HCT116 (cell line): ENCODE results near the gene R3HCC1L. TPM values are rescaled to one million over a fixed set of nuclear protein-coding genes. Genes with fewer than 3 reads are reported as not detected.

Experiments used
- ATAC-seq: fragments of 200-7000 bp; cut with Tn5 transposase; 2 replicates; pipeline ENCODE4 v1.9.1; 2020; ENCODE audit warnings: mild to moderate bottlenecking, moderate library complexity
- BruUV-seq: library from RNA; stranded (reverse); fragments of 400-500 nt; replicated peaks from 2 replicates; lab custom pipeline; 2021; lab: Mats Ljungman, UMichigan
- CTCF ChIA-PET: fragments of 300-600 bp; sonication (Branson Sonifier 250); formaldehyde crosslinking; loops from one replicate; lab custom pipeline; 2021; ENCODE audit warnings: antibody characterized with exemption; lab: Charles Lee
- POLR2A ChIA-PET: fragments of 300-600, 350-600 bp; sonication (Branson Sonifier 250); formaldehyde crosslinking; loops from one replicate; lab custom pipeline; 2021; ENCODE audit warnings: antibody characterized with exemption; lab: Charles Lee
- RAD21 ChIA-PET, 2 experiments: fragments of 300-600 bp; sonication (Branson Sonifier 250); formaldehyde crosslinking; loops; one replicate each; lab custom pipeline; 2023; ENCODE audit warnings: low total read pairs in 2 of 2; ENCODE audit not compliant: uncharacterized antibody in 2 of 2, unreplicated experiment in 2 of 2, low non-redundant PET in 1 of 2; lab: Charles Lee
- DNase-seq: peaks from one replicate; pipeline ENCODE4 v3.0.0-alpha.2; 2010; ENCODE audit warnings: low read depth, low spot score
- H2AFZ ChIP-seq: fragments of 200-600 bp; shearing (Covaris generic), sonication (generic); 2 replicates; pipeline ENCODE4 v1.6.1; 2017; ENCODE audit warnings: low read depth, mixed run types, mixed read lengths, antibody characterized with exemption, low read length; ENCODE audit not compliant: poor library complexity, severe bottlenecking
- H3K27ac ChIP-seq: 2 replicates; pipeline ENCODE4 v1.5.1; 2012; ENCODE audit warnings: low read depth, low read length
- H3K27me3 ChIP-seq: fragments of 200-600 bp; sonication (generic); 2 replicates; pipeline ENCODE4 v1.6.1; 2016; ENCODE audit warnings: mixed run types, low read length, mixed read lengths; ENCODE audit not compliant: insufficient read depth
- H3K36me3 ChIP-seq, 2 experiments: fragments of 200-500 bp in 1 of 2; fragments of 200-600 bp in 1 of 2; sonication (Bioruptor generic) in 1 of 2; sonication (generic) in 1 of 2; 2 replicates each; pipeline versions ENCODE4 v1.5.1 to v1.6.1; 2014 to 2016; ENCODE audit warnings: low read length in 2 of 2, inconsistent platforms in 1 of 2, mixed read lengths in 1 of 2, mixed run types in 1 of 2; ENCODE audit not compliant: insufficient read depth in 2 of 2, control insufficient read depth in 1 of 2
- H3K4me1 ChIP-seq, 2 experiments: fragments of 200-600 bp in 1 of 2; sonication (generic) in 1 of 2; 2 replicates each; pipeline versions ENCODE4 v1.5.1 to v1.6.1; 2012 to 2017; ENCODE audit warnings: low read length in 2 of 2, inconsistent platforms in 1 of 2, mild to moderate bottlenecking in 1 of 2, mixed read lengths in 1 of 2, mixed run types in 1 of 2, moderate library complexity in 1 of 2; ENCODE audit not compliant: insufficient read depth in 2 of 2, control insufficient read depth in 1 of 2
- H3K4me2 ChIP-seq: fragments of 200-600 bp; sonication (generic); 2 replicates; pipeline ENCODE4 v1.6.1; 2017; ENCODE audit warnings: mixed run types, low read length, mixed read lengths
- H3K4me3 ChIP-seq, 2 experiments: fragments of 200-600 bp in 1 of 2; sonication (generic) in 1 of 2; replicated peaks in 1 of 2; 2 replicates each; pipeline ENCODE4 v1.5.1; 2011 to 2016; ENCODE audit warnings: low read length in 2 of 2, control low read depth in 1 of 2, low read depth in 1 of 2, mild to moderate bottlenecking in 1 of 2, mixed read lengths in 1 of 2, mixed run types in 1 of 2
- H3K79me2 ChIP-seq: fragments of 200-600 bp; sonication (generic); 2 replicates; pipeline ENCODE4 v1.6.1; 2017; ENCODE audit warnings: mild to moderate bottlenecking, mixed run types, low read length, moderate library complexity, mixed read lengths; ENCODE audit not compliant: insufficient read depth
- H3K9ac ChIP-seq: fragments of 200-600 bp; sonication (generic); 2 replicates; pipeline ENCODE4 v1.6.1; 2016; ENCODE audit warnings: low read length, mixed read lengths
- H3K9me2 ChIP-seq: fragments of 200-600 bp; sonication (generic), shearing (Covaris generic); 2 replicates; pipeline ENCODE4 v1.6.1; 2017; ENCODE audit warnings: mixed run types, mild to moderate bottlenecking, moderate library complexity; ENCODE audit not compliant: insufficient read depth
- H3K9me3 ChIP-seq, 2 experiments: fragments of 200-500 bp in 1 of 2; fragments of 200-600 bp in 1 of 2; sonication (Bioruptor generic) in 1 of 2; sonication (generic) in 1 of 2; 2 replicates each; pipeline ENCODE4 v1.6.1; 2014 to 2017; ENCODE audit warnings: low read length in 2 of 2, mixed read lengths in 2 of 2, inconsistent platforms in 1 of 2, low read depth in 1 of 2, mild to moderate bottlenecking in 1 of 2, mixed run types in 1 of 2, moderate library complexity in 1 of 2; ENCODE audit not compliant: control insufficient read depth in 1 of 2, insufficient read depth in 1 of 2
- H4K20me1 ChIP-seq: fragments of 200-600 bp; sonication (generic), shearing (Covaris generic); 2 replicates; pipeline ENCODE4 v1.6.1; 2017; ENCODE audit warnings: mixed run types, mild to moderate bottlenecking, moderate library complexity; ENCODE audit not compliant: insufficient read depth
- JUND ChIP-seq: IDR thresholded peaks from 2 replicates; pipeline ENCODE4 v1.6.1; 2012
- POLR2A ChIP-seq: IDR thresholded peaks from 2 replicates; pipeline ENCODE4 v1.7.0; 2011; ENCODE audit warnings: borderline replicate concordance; ENCODE audit not compliant: insufficient read depth, insufficient read length; ENCODE audit errors: extremely low read depth
- POLR2AphosphoS5 ChIP-seq: IDR thresholded peaks from 2 replicates; pipeline ENCODE4 v1.6.1; 2011; ENCODE audit warnings: mild to moderate bottlenecking, low read depth, low read length, moderate library complexity
- ZFX ChIP-seq: fragments of 450-650 bp; IDR thresholded peaks from 2 replicates; pipeline ENCODE4 v1.6.1; 2017
- intact Hi-C: fragments of 100-400 bp; cut with micrococcal nuclease; formaldehyde crosslinking; loops from 2 replicates; pipeline ENCODE4 v1.10.0; 2022
- total RNA-seq: library from RNA; stranded (reverse); gene quantifications from one replicate; pipeline ENCODE4 v1.2.1, GENCODE V29; 2021; ENCODE audit not compliant: unreplicated experiment
- TF ChIP-seq, protein P1 (sequence below): IDR thresholded peaks from 2 replicates; pipeline ENCODE4 v1.6.1; 2011; ENCODE audit warnings: mild to moderate bottlenecking, low read length, moderate library complexity; ENCODE audit not compliant: insufficient replicate concordance; ENCODE audit errors: extremely low read depth

The R3HCC1L gene
- total RNA-seq, 1 experiment from 2014 or later: 9.3 TPM

DNA sequence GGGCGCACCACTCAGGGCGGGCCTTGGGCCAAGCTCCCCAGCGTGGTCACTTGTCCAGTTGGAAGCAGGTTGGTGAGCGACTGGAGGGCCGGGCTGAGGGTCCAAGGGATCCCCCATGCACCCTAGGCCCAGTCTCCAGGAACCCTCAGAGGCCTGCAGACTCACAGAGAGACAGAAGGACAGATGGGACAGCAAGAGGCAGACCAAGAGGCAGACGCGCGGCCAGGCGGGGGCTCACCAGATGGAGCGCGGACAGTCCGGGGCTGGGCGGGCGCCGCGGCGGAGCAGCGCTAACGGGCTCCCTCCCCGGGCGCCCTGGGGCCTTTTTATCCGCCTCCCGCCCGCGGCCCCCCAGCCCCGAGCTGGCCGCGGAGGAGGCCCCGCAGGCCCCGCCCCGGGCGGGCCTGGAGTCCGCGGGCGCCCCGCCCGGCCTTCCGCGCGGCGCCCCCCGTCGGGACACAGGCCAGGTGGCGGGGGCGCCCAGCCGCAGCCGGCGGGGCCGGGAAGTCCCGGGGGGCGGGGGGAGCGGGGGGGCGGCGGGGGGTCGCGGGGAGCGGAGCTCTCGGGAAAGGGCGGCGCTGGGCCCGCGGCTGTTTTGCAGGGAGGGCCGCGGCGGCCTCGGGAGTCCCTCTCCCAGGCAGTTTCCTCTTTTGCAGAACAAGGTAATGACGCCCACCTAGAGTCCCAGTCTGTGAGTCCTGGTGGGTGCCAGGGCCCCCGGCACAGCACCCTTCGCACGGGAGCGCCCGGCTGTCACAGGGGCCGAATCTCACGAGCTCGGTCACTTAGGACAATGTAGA lies 133.6 kb downstream of the R3HCC1L start, which contains the start of gene LOXL4:
LOXL4 (minus strand) TSS at position 301 of the 800 bp plus-strand sequence. CDS start 5,175 bp downstream, outside the sequence.
- peak; percentile 34 for ATAC-seq
- intact Hi-C loops: loop anchor here (10.0 kb wide), 1 partner anchor 147 kb away; the partner anchor contains the start of gene PYROXD2
- no peaks in the 10 kb centered on the region for H4K20me1 ChIP-seq
- peak within 1 kb of the TSS; percentile 91 for H3K4me2 ChIP-seq
- POLR2A ChIA-PET: no interaction called here
- peak within 1 kb of the TSS; percentile 60 to 62 for H3K4me3 ChIP-seq
- no peaks in the 10 kb centered on the region for H3K9me2 ChIP-seq
- peak within 1 kb of the TSS; percentile 57 for H3K9ac ChIP-seq
- H3K4me1 ChIP-seq: peaks cover 43 to 72% of the 10 kb centered on the region in 2 experiments
- H2AFZ ChIP-seq: peak within 1 kb of the TSS; percentile 22
- DNase-seq: no peak
- BruUV-seq: no TSS peak
- peak; percentile 42; the same call in 1 of the 2 replicates for TF ChIP-seq POLR2AphosphoS5
- TF ChIP-seq, protein P1, sequence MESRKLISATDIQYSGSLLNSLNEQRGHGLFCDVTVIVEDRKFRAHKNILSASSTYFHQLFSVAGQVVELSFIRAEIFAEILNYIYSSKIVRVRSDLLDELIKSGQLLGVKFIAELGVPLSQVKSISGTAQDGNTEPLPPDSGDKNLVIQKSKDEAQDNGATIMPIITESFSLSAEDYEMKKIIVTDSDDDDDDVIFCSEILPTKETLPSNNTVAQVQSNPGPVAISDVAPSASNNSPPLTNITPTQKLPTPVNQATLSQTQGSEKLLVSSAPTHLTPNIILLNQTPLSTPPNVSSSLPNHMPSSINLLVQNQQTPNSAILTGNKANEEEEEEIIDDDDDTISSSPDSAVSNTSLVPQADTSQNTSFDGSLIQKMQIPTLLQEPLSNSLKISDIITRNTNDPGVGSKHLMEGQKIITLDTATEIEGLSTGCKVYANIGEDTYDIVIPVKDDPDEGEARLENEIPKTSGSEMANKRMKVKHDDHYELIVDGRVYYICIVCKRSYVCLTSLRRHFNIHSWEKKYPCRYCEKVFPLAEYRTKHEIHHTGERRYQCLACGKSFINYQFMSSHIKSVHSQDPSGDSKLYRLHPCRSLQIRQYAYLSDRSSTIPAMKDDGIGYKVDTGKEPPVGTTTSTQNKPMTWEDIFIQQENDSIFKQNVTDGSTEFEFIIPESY: no peak
- no peak for TF ChIP-seq POLR2A
- TF ChIP-seq ZFX: peak; percentile 67
- TF ChIP-seq JUND: no peak
- no peaks in the 10 kb centered on the region for H3K79me2 ChIP-seq
- peak within 1 kb of the TSS; percentile 58 for H3K27ac ChIP-seq
- H3K9me3 ChIP-seq: no peaks in the 10 kb centered on the region
- no peaks in the 10 kb centered on the region for H3K27me3 ChIP-seq
- RAD21 ChIA-PET: interaction anchor here in 1 of 2 experiments (2.2 kb wide), 1 partner anchor 41 kb away, joined by 8 read pairs; no protein-coding TSS in a partner anchor
- CTCF ChIA-PET: interaction anchor here (1.5 kb wide), 1 partner anchor 41 kb away, joined by 11 read pairs; no protein-coding TSS in a partner anchor
- no peaks in the 10 kb centered on the region for H3K36me3 ChIP-seq
